GM18519 (cell line): Measurements from ENCODE around the gene EIPR1.
"Not testable (repeated sequence)": the region's sequence is repeated elsewhere in the genome, so short reads cannot be mapped to it uniquely, and the experiment has no call there.

Source experiments
- ATAC-seq: cut with Tn5 transposase; IDR thresholded peaks from one replicate; pipeline ENCODE4 v1.9.1; 2021; ENCODE audit warnings: mild to moderate bottlenecking, moderate library complexity; ENCODE audit not compliant: unreplicated experiment, low FRiP score

EIPR1 gene

DNA sequence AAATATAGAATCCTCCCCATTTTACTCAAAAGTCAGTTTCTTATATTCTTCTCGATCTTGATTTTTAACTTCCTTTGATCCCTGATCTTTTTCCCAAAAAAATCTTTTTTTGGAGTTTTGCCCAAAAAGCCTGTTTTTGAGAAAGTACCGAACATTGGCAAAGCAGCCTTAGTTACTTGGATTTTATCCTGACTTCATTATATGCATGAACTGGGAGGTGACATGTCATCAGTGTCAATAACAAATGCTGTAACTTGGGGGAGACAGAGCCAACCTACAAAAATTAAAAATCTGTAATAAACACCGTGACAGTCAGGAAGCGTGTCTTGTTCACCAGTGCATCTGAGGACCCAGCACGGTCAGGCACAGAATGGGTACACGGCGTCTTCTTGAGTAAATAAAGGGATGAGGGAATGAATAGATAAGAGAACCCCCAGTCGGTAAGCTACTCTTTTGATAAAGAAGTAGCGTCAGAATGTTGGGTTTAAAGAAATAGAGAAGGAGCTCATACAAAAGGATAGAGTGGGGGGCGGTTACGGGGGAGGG, 26.8 kb upstream of the EIPR1 start:
- ATAC-seq, result no peak

DNA sequence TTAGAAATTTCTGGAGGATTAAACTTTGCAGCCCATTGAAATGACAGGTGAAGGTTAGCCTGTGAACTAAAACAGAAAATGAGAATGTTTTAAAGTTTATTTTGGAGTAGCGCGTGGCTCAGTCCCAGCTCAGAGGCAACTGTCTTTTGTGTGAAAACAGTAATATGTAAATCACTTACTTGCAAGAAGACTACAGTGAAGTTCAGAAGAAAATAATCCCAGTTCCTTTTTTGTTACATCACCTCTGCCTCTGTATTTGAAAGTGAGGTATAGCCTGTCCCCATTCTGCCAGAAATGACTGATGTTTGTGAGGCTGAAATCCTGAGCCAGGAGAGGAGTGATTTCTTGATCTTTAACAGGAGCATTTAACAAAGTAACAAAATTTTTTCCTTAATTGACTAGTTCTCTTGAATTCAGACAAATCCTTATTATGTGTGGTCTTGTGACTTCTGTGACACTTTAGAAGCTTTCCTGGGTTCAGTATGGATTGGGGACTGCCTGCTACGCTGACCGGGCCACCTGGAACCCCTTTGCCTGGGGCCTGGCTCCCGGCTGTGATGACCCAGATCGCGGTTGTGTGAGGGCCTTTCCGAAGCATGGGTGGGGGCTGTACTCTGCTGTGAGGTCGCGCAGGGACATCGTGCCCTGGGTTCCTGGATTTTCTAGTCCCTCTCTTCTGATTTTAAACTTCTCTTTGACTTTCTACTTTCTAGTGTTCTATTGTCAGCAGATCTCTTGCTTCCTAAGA, 26.1 kb upstream of the EIPR1 start:
- peak; percentile 100 for ATAC-seq

DNA sequence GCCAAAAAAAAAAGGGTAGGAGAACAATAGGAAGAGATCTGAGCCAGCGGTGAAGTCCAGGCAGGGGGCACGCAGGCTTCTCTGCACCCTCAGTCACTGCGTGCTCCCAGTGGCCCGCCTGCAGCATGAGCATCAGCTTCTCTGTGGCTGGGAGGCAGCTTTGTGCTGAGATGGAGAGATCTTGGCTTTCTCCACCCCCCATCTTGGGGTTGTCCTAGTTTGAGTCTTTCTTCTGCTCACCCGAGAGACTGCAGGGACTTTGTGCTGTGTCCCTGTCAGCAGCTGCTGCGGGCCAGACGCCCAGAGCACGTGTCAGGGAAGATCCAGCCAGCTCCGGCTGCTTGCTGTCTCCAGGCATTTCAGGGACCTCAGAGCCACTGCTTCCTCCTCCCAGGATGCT, 22.2 kb upstream of the EIPR1 start:
- no peak for ATAC-seq

DNA sequence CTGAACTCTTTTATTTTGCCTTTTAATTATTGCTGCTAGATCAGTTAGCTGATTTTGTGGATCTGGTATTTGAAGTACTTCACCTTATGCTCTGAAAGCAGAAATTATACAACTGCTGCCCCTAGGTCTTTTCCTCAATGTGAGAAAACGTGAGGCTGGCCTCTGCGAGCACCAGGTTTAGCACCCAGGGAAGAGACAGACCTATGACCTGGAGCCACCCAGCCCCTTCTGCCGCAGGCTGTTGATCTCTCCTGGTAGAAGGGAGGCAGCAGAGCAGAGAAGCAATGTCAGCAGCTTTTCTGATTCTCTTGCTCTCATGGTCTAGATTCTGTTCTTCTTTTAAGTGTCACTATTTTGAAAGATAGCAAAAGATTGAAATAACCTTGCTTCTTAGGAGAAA, 21.8 kb upstream of the EIPR1 start:
- no peak for ATAC-seq

DNA sequence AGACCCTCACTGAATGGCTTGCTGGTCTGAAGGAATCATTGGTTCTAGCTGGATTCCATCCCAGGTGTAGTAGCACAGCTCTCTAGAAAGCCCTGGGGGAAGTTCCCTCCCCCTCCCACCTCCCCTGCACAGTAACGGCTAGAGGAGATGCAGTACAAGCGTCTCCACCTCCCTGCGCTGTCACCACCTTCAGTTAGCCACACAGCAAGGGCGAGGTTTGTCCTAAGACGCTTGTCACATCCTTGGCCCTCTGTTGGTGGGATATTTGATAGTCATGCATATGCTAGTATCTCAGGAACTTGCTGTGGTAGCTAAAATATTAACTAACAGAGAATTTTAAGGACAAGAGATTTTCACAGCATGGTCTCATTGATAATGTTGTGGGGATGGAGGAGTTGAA, 21.2 kb upstream of the EIPR1 start:
- no peak for ATAC-seq

DNA sequence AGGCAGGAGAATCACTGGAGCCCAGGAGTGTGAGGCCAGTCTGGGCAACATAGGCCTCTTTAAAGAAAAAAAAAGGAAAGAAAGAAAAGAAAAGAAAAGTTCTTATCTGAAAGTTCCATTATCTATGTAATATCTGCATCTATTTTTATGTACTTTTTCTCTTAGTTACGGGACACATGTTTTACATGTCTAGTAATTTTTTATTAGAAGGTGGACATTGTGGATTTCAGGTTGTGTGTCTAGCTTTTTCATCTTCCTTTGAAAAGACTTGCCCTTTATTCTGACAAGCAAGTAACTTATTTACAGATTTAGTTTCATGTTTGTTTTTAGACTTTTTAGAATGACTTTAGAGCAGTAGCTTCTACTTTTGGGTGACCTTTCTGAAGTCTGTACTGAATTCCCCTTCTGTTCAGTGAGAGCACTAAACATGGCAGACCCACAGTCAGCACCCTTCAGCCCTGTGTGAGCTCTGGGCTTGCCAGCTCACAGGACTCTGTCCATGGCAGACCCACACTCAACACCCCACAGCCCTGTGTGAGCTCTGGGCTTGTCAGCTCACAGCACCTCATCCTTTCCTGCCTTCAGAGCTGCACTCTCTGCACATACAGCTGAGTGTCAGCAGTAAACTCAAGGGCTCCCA, 19.4 kb upstream of the EIPR1 start:
- no peak for ATAC-seq

DNA sequence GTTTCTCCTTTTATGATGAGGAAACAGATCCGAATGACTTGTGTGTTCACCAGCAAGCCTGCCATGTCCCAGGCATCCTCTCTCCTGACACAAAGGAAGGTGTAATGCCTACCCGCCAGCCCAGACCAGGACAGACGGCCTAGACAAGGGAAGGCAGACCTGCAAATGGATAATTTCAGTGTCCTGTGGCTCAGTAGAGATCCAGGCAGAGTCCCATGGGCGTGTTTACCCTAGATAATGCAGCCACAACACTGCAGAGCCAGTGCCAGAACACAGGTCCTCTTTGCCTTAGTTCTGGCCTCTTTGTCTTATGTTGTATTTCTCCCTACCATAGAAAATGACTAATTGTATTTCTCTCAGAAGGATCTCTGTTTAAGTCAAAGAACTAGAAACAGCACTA, 14.6 kb upstream of the EIPR1 start:
- ATAC-seq, result no peak

DNA sequence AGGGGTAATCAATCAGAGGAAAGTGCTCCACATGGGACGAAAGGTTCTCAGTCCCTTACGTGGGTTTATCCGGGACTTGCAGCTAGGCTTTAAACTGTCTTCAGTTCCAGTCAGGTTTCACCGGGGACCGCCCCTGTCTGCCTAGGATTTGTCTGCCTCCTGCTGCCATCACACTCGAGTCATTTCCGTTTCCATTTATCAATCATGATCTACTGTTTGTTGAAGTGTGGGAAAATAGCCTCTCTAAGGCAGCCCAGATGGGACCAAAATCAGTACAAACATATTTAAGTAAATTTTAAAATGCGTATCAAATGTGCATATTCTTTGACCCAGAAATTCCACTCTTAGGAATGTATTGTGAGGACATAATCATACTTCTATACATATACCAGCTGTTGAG, 12.4 kb upstream of the EIPR1 start:
- no peak for ATAC-seq

DNA sequence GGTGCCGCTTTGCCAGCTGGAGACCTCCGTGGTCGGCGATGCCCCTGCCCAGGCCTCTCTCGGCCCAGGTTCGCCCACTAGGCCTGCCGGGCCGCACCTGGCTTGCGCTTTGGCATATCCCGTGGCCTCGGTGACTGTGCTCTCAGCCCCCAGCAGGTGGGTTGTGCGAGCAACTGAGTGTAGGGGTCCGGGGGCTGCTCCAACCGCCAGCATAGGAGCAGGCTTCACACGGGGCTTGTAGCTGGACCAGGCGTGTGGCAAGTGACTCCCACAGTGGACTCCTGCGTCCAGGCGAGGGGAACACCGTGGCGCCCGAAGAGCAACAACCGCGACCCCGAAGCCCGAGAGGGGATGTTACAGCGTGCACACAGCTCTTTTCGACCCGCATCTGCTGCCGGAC, 11.6 kb upstream of the EIPR1 start:
- ATAC-seq, result no peak

DNA sequence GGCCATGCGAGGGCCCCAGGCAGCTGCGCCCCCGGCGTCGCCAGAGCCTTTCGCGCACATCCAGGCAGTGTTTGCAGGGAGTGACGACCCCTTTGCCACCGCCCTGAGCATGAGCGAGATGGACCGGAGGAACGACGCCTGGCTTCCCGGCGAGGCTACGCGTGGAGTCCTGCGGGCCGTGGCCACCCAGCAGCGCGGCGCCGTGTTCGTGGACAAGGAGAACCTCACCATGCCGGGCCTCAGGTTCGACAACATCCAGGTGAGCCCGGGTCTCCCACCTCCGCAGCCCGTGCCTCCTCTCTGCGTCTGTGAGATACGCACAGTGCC, 10.8 kb upstream of the EIPR1 start:
- ATAC-seq, result no peak

DNA sequence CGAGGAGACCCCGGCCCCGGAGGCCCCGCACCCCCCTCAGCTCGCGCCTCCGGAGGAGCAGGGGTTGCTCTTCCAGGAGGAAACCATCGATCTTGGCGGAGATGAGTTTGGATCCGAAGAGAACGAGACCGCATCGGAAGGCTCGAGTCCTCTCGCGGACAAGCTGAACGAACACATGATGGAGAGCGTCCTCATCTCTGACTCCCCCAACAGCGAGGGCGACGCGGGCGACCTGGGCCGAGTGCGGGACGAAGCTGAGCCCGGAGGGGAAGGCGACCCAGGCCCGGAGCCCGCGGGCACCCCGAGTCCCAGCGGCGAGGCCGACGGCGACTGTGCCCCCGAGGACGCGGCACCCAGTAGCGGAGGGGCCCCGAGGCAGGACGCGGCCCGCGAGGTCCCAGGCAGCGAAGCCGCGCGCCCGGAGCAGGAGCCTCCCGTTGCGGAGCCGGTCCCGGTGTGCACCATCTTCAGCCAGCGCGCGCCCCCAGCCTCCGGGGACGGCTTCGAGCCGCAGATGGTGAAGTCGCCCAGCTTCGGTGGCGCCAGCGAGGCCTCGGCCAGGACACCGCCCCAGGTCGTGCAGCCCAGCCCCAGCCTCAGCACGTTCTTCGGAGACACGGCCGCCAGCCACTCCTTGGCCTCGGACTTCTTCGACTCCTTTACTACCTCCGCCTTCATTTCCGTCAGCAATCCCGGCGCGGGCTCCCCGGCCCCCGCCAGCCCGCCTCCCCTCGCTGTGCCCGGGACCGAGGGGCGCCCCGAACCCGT, 10.2 kb upstream of the EIPR1 start:
- ATAC-seq, result no peak

DNA sequence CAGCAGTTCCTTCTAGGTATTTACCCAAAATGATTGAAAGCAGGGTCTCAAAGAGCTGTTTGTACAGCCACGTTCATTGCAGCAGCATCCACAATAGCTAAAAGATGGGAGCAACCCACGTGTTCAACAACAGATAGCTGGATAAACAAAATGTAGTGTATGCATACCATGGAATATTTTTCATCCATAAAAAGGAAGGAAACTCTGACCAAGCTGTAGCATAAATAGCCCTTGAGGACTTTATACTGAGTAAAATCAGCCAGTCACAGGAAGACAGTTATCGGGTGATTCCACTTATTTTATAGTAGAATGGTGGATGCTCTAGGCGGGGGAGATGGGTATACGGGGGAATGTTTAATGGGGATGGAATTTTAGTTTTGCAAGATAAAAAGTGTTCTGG, 9.4 kb upstream of the EIPR1 start:
- no peak for ATAC-seq

DNA sequence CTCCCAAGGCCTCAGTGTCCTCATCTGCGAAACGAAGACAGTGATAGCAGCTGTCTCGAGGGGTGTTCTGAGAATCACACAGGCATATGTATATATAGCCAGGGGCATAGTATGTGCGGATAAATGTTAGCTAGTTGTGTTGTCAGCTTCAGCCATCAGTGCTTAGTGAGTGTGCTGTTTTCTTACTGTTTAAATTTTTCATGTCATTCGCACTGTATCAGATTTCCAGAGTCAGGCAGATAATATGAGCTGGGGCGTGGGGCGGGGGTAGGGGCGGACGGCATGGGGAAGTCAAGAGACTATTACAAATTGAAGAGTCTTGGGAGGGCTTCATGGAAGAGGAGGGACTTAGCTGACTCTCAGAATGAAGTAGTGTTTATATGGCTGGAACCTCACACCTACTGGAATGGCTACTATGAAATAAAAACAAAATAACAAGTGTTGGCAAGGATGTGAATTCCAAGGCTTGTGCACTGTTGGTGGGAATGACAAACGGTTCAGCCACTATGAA, 8.9 kb upstream of the EIPR1 start:
- no peak for ATAC-seq

DNA sequence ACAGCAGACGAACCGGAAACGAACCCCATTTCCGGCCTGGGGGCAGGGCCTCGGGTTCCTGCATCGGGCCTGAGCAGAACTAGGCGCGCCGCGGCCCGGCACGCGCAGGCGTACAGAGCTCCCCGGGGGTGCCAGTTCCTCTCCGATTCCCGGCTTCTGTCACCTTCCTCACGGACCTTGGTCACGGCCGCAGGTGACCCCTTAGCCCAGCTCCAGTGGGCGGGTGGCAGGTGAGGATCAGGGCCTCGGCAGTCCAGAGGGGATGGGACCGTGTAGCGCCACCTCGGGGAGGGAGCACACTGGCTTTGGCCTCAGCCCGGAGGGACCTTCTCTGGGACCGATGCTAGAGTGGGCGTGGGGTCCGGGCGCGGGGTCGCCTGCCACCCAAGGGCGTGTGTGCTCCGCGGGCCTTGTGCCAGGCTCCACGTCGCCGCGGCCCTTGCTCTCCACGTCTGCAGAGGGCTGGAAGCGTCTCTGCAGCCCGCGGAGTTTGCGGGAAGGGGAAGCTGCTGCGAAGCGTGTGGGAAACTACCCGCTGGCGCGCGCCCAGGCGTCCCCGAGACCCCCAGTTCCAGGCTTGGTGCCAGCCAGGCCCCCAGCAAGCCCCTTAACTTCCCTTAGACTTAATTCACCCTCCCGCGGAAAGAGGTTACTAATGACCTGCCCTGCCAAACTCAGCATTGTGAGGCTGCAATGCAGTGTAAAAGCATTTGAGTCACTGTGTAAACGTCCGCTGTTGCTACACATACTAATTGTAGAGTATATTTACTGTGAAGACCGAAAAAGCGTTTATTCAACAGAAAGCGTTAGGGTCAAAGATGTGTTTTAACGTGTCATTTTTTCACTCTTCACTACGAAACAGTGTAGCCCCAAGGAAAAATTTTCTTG, 2.3 kb upstream of the EIPR1 start, which contains the start of gene TRAPPC12:
Gene TRAPPC12 (plus strand): TSS at position 48 of the 888 bp plus-strand sequence. CDS start 7,930 bp downstream, outside the sequence.
- peak; percentile 73 for ATAC-seq

DNA sequence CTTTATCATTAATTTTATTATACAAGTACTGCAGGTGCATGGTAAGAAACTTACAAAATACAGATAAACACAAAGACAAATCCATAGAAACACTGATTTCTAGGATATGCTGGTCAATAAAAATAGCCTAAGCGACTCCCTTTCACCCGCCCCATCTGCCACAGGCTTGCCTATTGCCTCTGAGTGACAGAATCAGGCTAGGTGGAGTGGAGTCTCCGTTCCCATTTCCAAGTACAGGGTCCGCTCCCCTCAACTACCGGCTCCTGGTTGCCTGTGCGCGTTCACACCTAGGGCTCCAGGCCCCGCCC, 1.7 kb upstream of the EIPR1 start:
- ATAC-seq, result no peak

DNA sequence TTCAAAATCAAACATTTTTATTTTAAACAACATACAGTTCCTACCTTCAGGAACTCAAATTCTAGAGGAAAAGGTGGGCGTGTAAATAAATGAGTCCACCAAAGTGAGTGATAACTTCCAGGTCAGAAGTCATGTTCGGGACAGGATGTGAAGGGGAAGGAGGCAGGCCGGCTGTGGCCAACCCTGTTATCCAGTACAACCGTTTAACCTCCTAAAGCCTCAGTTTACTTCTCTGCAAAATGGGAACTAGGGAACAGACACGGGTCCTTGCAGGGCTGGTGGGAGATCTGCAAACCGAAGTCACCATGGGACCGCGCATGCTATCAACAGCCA, 373 bp downstream of the EIPR1 start:
- ATAC-seq, result no peak

DNA sequence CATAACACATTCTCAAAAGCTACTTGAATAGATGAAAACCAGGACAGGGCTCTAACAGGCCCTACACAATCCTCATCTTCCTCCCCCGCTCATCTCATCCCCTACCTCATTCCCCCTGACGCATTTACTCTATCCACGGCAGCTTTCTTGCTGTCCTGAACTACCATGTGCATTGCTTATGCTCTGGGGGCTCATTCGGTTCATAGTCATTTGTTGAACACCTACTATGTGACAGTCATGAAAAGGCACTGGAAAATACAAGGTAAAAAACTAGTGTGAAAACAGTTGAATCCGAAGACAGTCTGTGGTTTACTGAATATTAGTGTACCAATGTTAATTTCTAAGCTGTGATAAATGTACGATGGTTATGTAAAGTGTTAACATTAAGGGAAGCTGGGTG, 797 bp downstream of the EIPR1 start:
- ATAC-seq, result no peak

DNA sequence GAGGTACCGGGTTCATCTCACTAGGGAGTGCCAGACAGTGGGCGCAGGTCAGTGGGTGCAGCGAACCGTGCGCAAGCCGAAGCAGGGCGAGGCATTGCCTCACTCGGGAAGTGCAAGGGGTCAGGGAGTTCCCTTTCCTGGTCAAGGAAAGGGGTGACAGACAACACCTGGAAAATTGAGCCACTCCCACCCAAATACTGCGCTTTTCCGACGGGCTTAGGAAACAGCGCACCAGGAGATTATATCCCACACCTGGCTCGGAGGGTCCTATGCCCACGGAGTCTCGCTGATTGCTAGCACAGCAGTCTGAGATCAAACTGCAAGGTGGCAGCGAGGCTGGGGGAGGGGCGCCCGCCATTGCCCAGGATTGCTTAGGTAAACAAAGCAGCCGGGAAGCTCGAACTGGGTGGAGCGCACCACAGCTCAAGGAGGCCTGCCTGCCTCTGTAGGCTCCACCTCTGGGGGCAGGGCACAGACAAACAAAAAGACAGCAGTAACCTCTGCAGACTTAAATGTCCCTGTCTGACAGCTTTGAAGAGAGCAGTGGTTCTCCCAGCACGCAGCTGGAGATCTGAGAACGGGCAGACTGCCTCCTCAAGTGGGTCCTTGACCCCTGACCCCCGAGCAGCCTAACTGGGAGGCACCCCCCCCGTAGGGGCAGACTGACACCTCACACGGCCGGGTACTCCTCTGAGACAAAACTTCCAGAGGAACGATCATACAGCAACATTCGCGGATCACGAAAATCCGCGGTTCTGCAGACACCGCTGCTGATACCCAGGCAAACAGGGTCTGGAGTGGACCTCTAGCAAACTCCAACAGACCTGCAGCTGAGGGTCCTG, 8.1 kb downstream of the EIPR1 start:
- ATAC-seq, result not testable (repeated sequence)

DNA sequence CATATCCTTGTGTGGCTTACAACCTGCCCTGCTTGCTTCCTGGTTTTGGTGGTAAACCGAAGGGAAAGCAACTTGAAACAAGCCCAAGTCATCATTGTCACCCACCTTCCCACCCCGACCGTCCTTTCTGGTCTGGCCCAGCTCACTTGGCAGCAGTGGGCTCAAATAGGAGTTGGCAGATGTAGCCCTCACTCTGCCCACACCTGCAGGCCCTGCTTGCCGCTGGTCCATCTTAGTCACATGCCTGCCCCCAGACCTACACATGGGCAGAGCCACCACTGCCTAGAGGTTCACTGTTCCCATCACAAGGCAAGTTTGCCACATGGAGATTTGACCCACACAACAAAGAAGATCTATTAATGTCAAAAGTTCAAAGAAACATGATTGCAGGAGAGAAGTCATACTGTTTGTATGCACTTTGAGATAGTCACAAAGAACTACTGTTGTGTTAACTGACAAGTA, 9.3 kb downstream of the EIPR1 start:
- ATAC-seq, result no peak

DNA sequence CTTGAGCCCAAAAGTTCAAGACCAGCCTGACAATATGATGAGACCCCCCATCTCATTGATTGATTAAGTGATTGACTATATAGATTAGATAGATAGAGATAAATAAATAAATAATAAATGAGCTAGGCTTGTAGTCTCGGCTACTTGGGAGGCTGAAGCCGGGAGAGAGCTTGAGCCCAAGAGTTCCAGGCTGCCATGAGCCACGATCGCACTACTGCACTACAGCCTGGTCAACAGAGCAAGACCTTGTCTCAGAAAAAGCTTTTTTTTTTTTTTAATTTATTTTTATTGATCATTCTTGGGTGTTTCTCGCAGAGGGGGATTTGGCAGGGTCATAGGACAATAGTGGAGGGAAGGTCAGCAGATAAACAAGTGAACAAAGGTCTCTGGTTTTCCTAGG, 12.4 kb downstream of the EIPR1 start:
- no peak for ATAC-seq
